Smooth muscle cell (in vitro differentiated cells): ENCODE results near the gene C1orf141. TPM values are rescaled to one million over a fixed set of nuclear protein-coding genes. Genes with fewer than 3 reads are reported as not detected.

ENCODE experiments used
- DNase-seq: peaks from one replicate; lab custom pipeline; 2025; ENCODE audit not compliant: unreplicated experiment; lab: John Stamatoyannopoulos, UW
- H2AFZ ChIP-seq: fragments of 200-600 bp; sonication (generic); 2 replicates; pipeline ENCODE4 v1.6.0; 2016; ENCODE audit warnings: antibody characterized with exemption, low read depth, mild to moderate bottlenecking
- H3F3A ChIP-seq: fragments of 200-600 bp; sonication (generic); 2 replicates; pipeline ENCODE4 v1.6.0; 2017; ENCODE audit warnings: antibody characterized with exemption, low read depth
- H3K27ac ChIP-seq: fragments of 200-600 bp; sonication (generic); 2 replicates; pipeline ENCODE4 v1.5.1; 2016; ENCODE audit warnings: low read depth, mild to moderate bottlenecking
- H3K27me3 ChIP-seq: fragments of 200-600 bp; sonication (generic); 2 replicates; pipeline ENCODE4 v1.6.1; 2016; ENCODE audit warnings: low read depth, mild to moderate bottlenecking
- H3K36me3 ChIP-seq: fragments of 200-600 bp; sonication (generic); 2 replicates; pipeline ENCODE4 v1.5.1; 2016; ENCODE audit warnings: low read depth
- H3K4me1 ChIP-seq: fragments of 200-600 bp; sonication (generic); 2 replicates; pipeline ENCODE4 v1.5.1; 2016; ENCODE audit warnings: low read depth
- H3K4me2 ChIP-seq: fragments of 200-600 bp; sonication (generic); 2 replicates; pipeline ENCODE4 v1.6.0; 2016; ENCODE audit warnings: mild to moderate bottlenecking
- H3K4me3 ChIP-seq: fragments of 200-600 bp; sonication (generic); 2 replicates; pipeline ENCODE4 v1.5.1; 2016; ENCODE audit warnings: mild to moderate bottlenecking
- H3K79me2 ChIP-seq: fragments of 200-600 bp; sonication (generic); 2 replicates; pipeline ENCODE4 v1.6.0; 2016; ENCODE audit warnings: low read depth, mild to moderate bottlenecking
- H3K9ac ChIP-seq: fragments of 200-600 bp; sonication (generic); 2 replicates; pipeline ENCODE4 v1.6.0; 2016; ENCODE audit warnings: low read depth
- H3K9me3 ChIP-seq: fragments of 200-600 bp; sonication (generic); replicated peaks from 2 replicates; pipeline ENCODE4 v1.5.1; 2016; ENCODE audit warnings: low read depth
- H4K20me1 ChIP-seq: fragments of 200-600 bp; sonication (generic); 2 replicates; pipeline ENCODE4 v1.6.0; 2016; ENCODE audit warnings: low read depth
- CTCF ChIP-seq: fragments of 200-600 bp; sonication (generic); IDR thresholded peaks from 2 replicates; pipeline ENCODE4 v1.5.1; 2017; ENCODE audit warnings: borderline replicate concordance, mild to moderate bottlenecking, antibody characterized with exemption; ENCODE audit not compliant: insufficient read depth, poor library complexity, severe bottlenecking
- WGBS: methylation state at CpG from one replicate; pipeline ENCODE4 v1.1.7; 2016; ENCODE audit warnings: low lambda C conversion rate; 5-methylcytosine and 5-hydroxymethylcytosine counted together
- polyA plus RNA-seq: library from polyadenylated mRNA; unstranded; fragments of >200 nt; fragmentation: Nextera tagmentation; extraction: Ambion mirVana; gene quantifications from 2 replicates; pipeline ENCODE4 v1.2.1, GENCODE V29; 2016
- total RNA-seq: library from RNA; depleted of rRNA; stranded (reverse); fragments of >200 nt; gene quantifications from 2 replicates; pipeline ENCODE4 v1.2.3, GENCODE V29; 2014

Gene C1orf141
- total RNA-seq (not detected in 2 replicates), polyA plus RNA-seq (not detected in 2 replicates)

- no peaks in the 10 kb centered on the region for H3K79me2 ChIP-seq
- H3K4me1 ChIP-seq = peaks cover 5% of the 10 kb centered on the region
- no peak for TF ChIP-seq CTCF
- H2AFZ ChIP-seq = peak within 1 kb of the TSS; percentile 87
- 37% methylated on average over 28 of the region's 28 CpGs for WGBS
- no peaks in the 10 kb centered on the region for H3F3A ChIP-seq
- H3K9ac ChIP-seq = no peak within 1 kb of the TSS
- peak within 1 kb of the TSS; percentile 36 for H3K27ac ChIP-seq
- H3K27me3 ChIP-seq = no peaks in the 10 kb centered on the region
- H3K4me2 ChIP-seq = peak within 1 kb of the TSS; percentile 71
- no peaks in the 10 kb centered on the region for H3K36me3 ChIP-seq
- no peak for DNase-seq
- no peaks in the 10 kb centered on the region for H4K20me1 ChIP-seq
- peak within 1 kb of the TSS; percentile 28 for H3K4me3 ChIP-seq
- H3K9me3 ChIP-seq = no peaks in the 10 kb centered on the region
Measured at GRCh38 chr1:67134695-67135094, at the start of gene C1orf141. TSS of gene C1orf141 (minus strand) at chr1:67134970. CDS start at chr1:67127240, 7,730 bp downstream.

GRCh38 chr1:67175530-67176087 lies 40.8 kb upstream of the C1orf141 start:
- no peak overlapping the region for H3K4me2 ChIP-seq
- no peaks in the 10 kb centered on the region for H3K27me3 ChIP-seq
- H3K36me3 ChIP-seq = no peaks in the 10 kb centered on the region
- H3K4me3 ChIP-seq = no peak overlapping the region
- no peak overlapping the region for H2AFZ ChIP-seq
- DNase-seq = no peak
- H3K9me3 ChIP-seq = no peaks in the 10 kb centered on the region
- no peaks in the 10 kb centered on the region for H3K79me2 ChIP-seq
- H3K9ac ChIP-seq = no peak overlapping the region
- no peaks in the 10 kb centered on the region for H3F3A ChIP-seq
- WGBS = 89% methylated on average over 3 of the region's 3 CpGs
- TF ChIP-seq CTCF = no peak
- no peaks in the 10 kb centered on the region for H4K20me1 ChIP-seq
- H3K27ac ChIP-seq = no peak overlapping the region
- no peaks in the 10 kb centered on the region for H3K4me1 ChIP-seq

GRCh38 chr1:67174716-67175284 lies 40.0 kb upstream of the C1orf141 start:
- H4K20me1 ChIP-seq = no peaks in the 10 kb centered on the region
- H3K27me3 ChIP-seq = no peaks in the 10 kb centered on the region
- H3K4me2 ChIP-seq = no peak overlapping the region
- no peak for TF ChIP-seq CTCF
- H3K9ac ChIP-seq = no peak overlapping the region
- H3K4me3 ChIP-seq = no peak overlapping the region
- H3F3A ChIP-seq = no peaks in the 10 kb centered on the region
- no peaks in the 10 kb centered on the region for H3K9me3 ChIP-seq
- no peaks in the 10 kb centered on the region for H3K4me1 ChIP-seq
- no peak for DNase-seq
- 90% methylated on average over 2 of the region's 2 CpGs for WGBS
- no peak overlapping the region for H3K27ac ChIP-seq
- no peak overlapping the region for H2AFZ ChIP-seq
- no peaks in the 10 kb centered on the region for H3K36me3 ChIP-seq
- no peaks in the 10 kb centered on the region for H3K79me2 ChIP-seq

GRCh38 chr1:67173988-67174387 lies 39.2 kb upstream of the C1orf141 start:
- Histone ChIP-seq H2AFZ (no peak overlapping the region), H3K79me2 (no peaks in the 10 kb centered on the region), H3F3A (no peaks in the 10 kb centered on the region), H4K20me1 (no peaks in the 10 kb centered on the region), H3K4me2 (no peak overlapping the region), H3K4me3 (no peak overlapping the region), H3K4me1 (no peaks in the 10 kb centered on the region), H3K36me3 (no peaks in the 10 kb centered on the region), H3K27me3 (no peaks in the 10 kb centered on the region), H3K9ac (no peak overlapping the region), H3K27ac (no peak overlapping the region), H3K9me3 (no peaks in the 10 kb centered on the region)
- no peak for DNase-seq
- no peak for TF ChIP-seq CTCF
